Spleen (tissue), 11 donors: ENCODE results near the gene BAIAP2L2. TPM values are rescaled to one million over a fixed set of nuclear protein-coding genes. Genes with fewer than 3 reads are reported as not detected.
"Not testable (repeated sequence)": the region's sequence is repeated elsewhere in the genome, so short reads cannot be mapped to it uniquely, and the experiment has no call there.

Experiments used
- DNase-seq: peaks from one replicate; pipeline ENCODE4 v3.0.0-alpha.2; 2020
- H3K27ac ChIP-seq, 8 donors: fragments of 200-600 bp; sonication (generic) in 7 of 8; 1 replicate in 4 of 8; 2 replicates in 4 of 8; pipeline versions ENCODE4 v1.5.0 to v1.8.0; 2016 to 2021; ENCODE audit warnings: inconsistent platforms in 4 of 8, mild to moderate bottlenecking in 4 of 8, moderate library complexity in 1 of 8
- H3K27me3 ChIP-seq, 7 donors: fragments of 200-600 bp; sonication (generic) in 6 of 7; replicated peaks in 1 of 7; 1 replicate in 4 of 7; 2 replicates in 3 of 7; pipeline versions ENCODE4 v1.5.0 to v1.8.0; 2016 to 2021; ENCODE audit warnings: inconsistent platforms in 3 of 7, mild to moderate bottlenecking in 1 of 7
- H3K36me3 ChIP-seq, 6 donors: fragments of 200-600 bp; sonication (generic) in 5 of 6; 1 replicate in 4 of 6; 2 replicates in 2 of 6; pipeline versions ENCODE4 v1.5.0 to v1.8.0; 2016 to 2021; ENCODE audit warnings: inconsistent platforms in 2 of 6
- H3K4me1 ChIP-seq, 6 donors: fragments of 200-600 bp; sonication (generic) in 5 of 6; 1 replicate in 3 of 6; 2 replicates in 3 of 6; pipeline versions ENCODE4 v1.5.0 to v1.8.0; 2016 to 2021; ENCODE audit warnings: inconsistent platforms in 3 of 6
- H3K4me3 ChIP-seq, 8 donors: fragments of 200-600 bp; sonication (generic) in 7 of 8; 1 replicate in 4 of 8; 2 replicates in 4 of 8; pipeline versions ENCODE4 v1.5.0 to v1.8.0; 2016 to 2021; ENCODE audit warnings: inconsistent platforms in 4 of 8, mild to moderate bottlenecking in 4 of 8, moderate library complexity in 2 of 8
- H3K9me3 ChIP-seq, 8 donors: fragments of 200-600 bp; sonication (generic) in 7 of 8; 1 replicate in 4 of 8; 2 replicates in 4 of 8; pipeline versions ENCODE4 v1.5.0 to v1.8.0; 2016 to 2021; ENCODE audit warnings: inconsistent platforms in 4 of 8
- CTCF ChIP-seq, 11 experiments: fragments of 200-600 bp in 7 of 11; fragments of 450-650 bp in 4 of 11; sonication (generic) in 4 of 11; IDR thresholded peaks in 8 of 11; conservative IDR thresholded peaks in 3 of 11; 1 replicate in 7 of 11; 2 replicates in 4 of 11; pipeline versions ENCODE4 v1.4.0 to v1.8.0; 2016 to 2021; ENCODE audit warnings: antibody characterized with exemption in 11 of 11, inconsistent platforms in 4 of 11, mild to moderate bottlenecking in 1 of 11
- POLR2A ChIP-seq, 3 donors: fragments of 450-650 bp; IDR thresholded peaks; one replicate each; pipeline ENCODE4 v1.5.1; 2017; ENCODE audit warnings: antibody characterized with exemption in 3 of 3, mild to moderate bottlenecking in 1 of 3
- POLR2AphosphoS5 ChIP-seq, 3 donors: sonication (generic); formaldehyde crosslinking; IDR thresholded peaks; one replicate each; pipeline ENCODE4 v1.5.1; 2017; ENCODE audit warnings: antibody characterized with exemption in 3 of 3
- WGBS, 5 donors: extraction: QIAGEN DNeasy Blood & Tissue Kit in 3 of 5; methylation state at CpG; one replicate each; pipeline versions ENCODE4 v1.1.5 to v1.1.7; 2013 to 2018; 5-methylcytosine and 5-hydroxymethylcytosine counted together
- intact Hi-C: fragments of 100-400 bp; cut with DNase I; formaldehyde crosslinking; loops from one replicate; pipeline ENCODE4 v1.15.0; 2023; ENCODE audit warnings: low total_unique reads
- polyA plus RNA-seq, 3 donors: library from polyadenylated mRNA; stranded (reverse); fragments of 200-250 nt; gene quantifications; one replicate each; pipeline ENCODE4 v1.2.1, GENCODE V29; 2013
- total RNA-seq, 7 donors: library from RNA; depleted of rRNA in 3 of 7; stranded (reverse); fragments of >200 nt in 3 of 7; fragmentation: NEBNext Ultra II Directional in 4 of 7; extraction: Animal tissue kit (Norgen Biotek cat#: 25700) in 4 of 7; gene quantifications; one replicate each; pipeline versions ENCODE4 v1.1.0 to v1.2.1, GENCODE V29; 2016 to 2021
- donor health status: healthy with polysubstance abuse.
- donor health status: DM: no; HTN: no; CAD: no; lungs with moderate emphysema.
- donor health status: DM: no; HTN: no; CAD: no.
- donor health status: Bipolar disorder and iron deficiency.
- donor health status: healthy.
- donor health status: DM: no; HTN: no; CAD: no.
- donor health status: DM: yes; HTN: yes; CAD: no.

The BAIAP2L2 gene
- total and polyA plus RNA-seq, 10 donors, result 0.37 to 3.0 (median 0.91) TPM

GRCh38 chr22:38040953-38041759, 69.3 kb downstream of the BAIAP2L2 start:
- Histone ChIP-seq H3K36me3 (no peaks in the 10 kb centered on the region), H3K4me3 (no peak overlapping the region), H3K27ac (no peak overlapping the region), H3K9me3 (no peaks in the 10 kb centered on the region), H3K27me3 (peaks cover 0 to 13% (median 0%) of the 10 kb centered on the region in 7 donors), H3K4me1 (peaks cover 0 to 17% (median 4%) of the 10 kb centered on the region in 6 donors)
- WGBS, 5 donors, result 78 to 89% (median 82%) methylated on average over 20 of the region's 20 CpGs
- TF ChIP-seq POLR2A (IDR thresholded peaks at IDR 0.05) (no peak), POLR2AphosphoS5 (IDR thresholded peaks at IDR 0.05) (no peak), CTCF (IDR thresholded peaks at IDR 0.05 in 8 of 11, conservative IDR thresholded peaks at IDR 0.05 in 3 of 11) (no peak)
- no peak for DNase-seq
- intact Hi-C loops, result no loop called here

- Histone ChIP-seq H3K4me3 (no peak overlapping the region), H3K9me3 (no peaks in the 10 kb centered on the region), H3K27ac (peak overlapping the region in 1 of 8 donors; percentile 33), H3K27me3 (peaks cover 0 to 10% (median 0%) of the 10 kb centered on the region in 7 donors), H3K36me3 (no peaks in the 10 kb centered on the region), H3K4me1 (peaks cover 0 to 28% (median 6%) of the 10 kb centered on the region in 6 donors)
- DNase-seq, result no peak
- TF ChIP-seq POLR2AphosphoS5 (IDR thresholded peaks at IDR 0.05) (no peak), POLR2A (IDR thresholded peaks at IDR 0.05) (no peak), CTCF (IDR thresholded peaks at IDR 0.05 in 8 of 11, conservative IDR thresholded peaks at IDR 0.05 in 3 of 11) (no peak)
- WGBS, 5 donors, result 80 to 88% (median 86%) methylated on average over 26 to 46 of the region's 46 CpGs
- intact Hi-C loops, result no loop called here
These were observed 71.3 kb downstream of the BAIAP2L2 start for GRCh38 chr22:38038890-38039812.

- no peak overlapping the region for H3K27ac ChIP-seq
- TF ChIP-seq CTCF (IDR thresholded peaks at IDR 0.05 in 8 of 11, conservative IDR thresholded peaks at IDR 0.05 in 3 of 11) (no peak), POLR2A (IDR thresholded peaks at IDR 0.05) (no peak), POLR2AphosphoS5 (IDR thresholded peaks at IDR 0.05) (no peak)
- intact Hi-C loops, result no loop called here
- H3K4me1 ChIP-seq, result peaks cover 0 to 35% (median 12%) of the 10 kb centered on the region in 6 donors
- no peak overlapping the region for H3K4me3 ChIP-seq
- H3K36me3 ChIP-seq, result no peaks in the 10 kb centered on the region
- DNase-seq, result no peak
- H3K27me3 ChIP-seq, result peaks cover 0 to 10% (median 0%) of the 10 kb centered on the region in 7 donors
- 92 to 98% (median 95%) methylated on average over 14 to 23 of the region's 23 CpGs for WGBS, 5 donors
- no peaks in the 10 kb centered on the region for H3K9me3 ChIP-seq
These were observed 72.1 kb downstream of the BAIAP2L2 start for GRCh38 chr22:38038426-38038825.

- 80 to 88% (median 87%) methylated on average over 13 of the region's 13 CpGs for WGBS, 5 donors
- H3K9me3 ChIP-seq, H3K27me3 ChIP-seq, DNase-seq, H3K27ac ChIP-seq, H3K4me3 ChIP-seq, H3K36me3 ChIP-seq, intact Hi-C loops: not testable (repeated sequence)
- H3K4me1 ChIP-seq, result peaks cover 0 to 38% (median 13%) of the 10 kb centered on the region in 6 donors
These were observed 72.9 kb downstream of the BAIAP2L2 start for GRCh38 chr22:38037367-38038150.
